GM21576 (cell line): ENCODE data around the gene ATP1A4.

Experiments used
- ATAC-seq: cut with Tn5 transposase; IDR thresholded peaks from one replicate; pipeline ENCODE4 v1.9.1; 2021; ENCODE audit warnings: mild to moderate bottlenecking, moderate library complexity; ENCODE audit not compliant: unreplicated experiment

ATP1A4 gene

GRCh38 chr1:160169553-160170399, 18.4 kb downstream of the ATP1A4 start:
- peak; percentile 57 for ATAC-seq

- no peak for ATAC-seq
These were observed 20.0 kb downstream of the ATP1A4 start for GRCh38 chr1:160171354-160171753.

DNA sequence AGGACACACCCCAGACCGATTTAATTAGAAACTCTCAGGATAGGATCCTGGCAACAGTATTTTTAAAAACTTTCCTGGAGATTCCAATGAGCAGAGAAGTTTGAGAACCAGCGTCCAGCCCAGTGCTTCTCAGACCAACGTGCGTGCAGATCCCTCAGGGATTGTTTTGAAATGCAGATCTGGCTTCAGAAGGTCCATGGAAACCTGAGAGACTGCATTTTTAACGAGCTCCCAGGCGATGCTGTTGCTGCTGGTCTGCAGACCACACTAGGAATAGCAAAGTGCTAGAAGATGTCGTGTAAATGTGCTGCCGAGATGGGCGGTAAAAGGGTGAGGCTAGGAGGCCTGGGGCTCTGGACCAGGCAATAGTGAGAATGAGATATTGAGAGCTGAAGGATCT, 20.6 kb downstream of the ATP1A4 start:
- ATAC-seq = no peak

- ATAC-seq = no peak
These were observed 25.8 kb downstream of the ATP1A4 start for GRCh38 chr1:160177231-160177630.

DNA sequence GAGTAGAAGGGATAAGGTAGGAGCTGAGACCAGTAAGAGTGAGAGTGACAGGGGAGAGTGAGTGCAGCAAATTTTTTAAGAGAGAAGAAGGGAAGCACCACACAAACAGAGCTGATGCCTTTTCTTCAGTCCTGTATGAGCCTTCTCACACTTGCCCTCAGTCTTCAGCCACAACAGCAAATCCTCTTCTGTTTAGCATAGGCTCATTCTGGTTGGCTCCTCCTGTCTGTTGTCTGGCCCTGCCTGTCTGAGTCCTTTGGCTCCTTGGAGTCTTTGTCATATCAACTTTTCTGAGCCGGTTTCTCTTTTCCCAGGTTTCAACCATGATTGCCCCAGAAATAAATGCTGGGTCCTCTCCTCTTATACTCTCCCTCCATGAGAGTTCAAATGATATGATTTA, 26.3 kb downstream of the ATP1A4 start:
- no peak for ATAC-seq

DNA sequence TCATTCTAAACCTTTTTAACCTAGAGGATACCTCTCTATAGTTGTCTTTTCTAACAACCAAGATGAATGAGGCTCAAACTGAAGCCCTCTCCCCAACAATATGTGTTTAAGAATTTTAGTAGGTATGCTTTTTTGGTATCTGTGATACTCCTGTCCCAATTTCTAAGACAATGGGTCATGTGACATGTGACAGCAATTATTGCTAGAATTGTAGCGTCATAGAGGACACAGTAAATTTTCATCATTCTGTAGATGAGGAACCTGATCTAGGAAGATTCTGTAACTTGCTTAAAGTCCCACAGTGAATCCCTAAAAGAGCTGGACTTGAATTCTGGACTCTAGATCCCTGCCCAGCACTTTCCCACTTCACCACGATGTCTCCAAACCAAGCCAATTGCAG, 27.3 kb downstream of the ATP1A4 start:
- no peak for ATAC-seq

DNA sequence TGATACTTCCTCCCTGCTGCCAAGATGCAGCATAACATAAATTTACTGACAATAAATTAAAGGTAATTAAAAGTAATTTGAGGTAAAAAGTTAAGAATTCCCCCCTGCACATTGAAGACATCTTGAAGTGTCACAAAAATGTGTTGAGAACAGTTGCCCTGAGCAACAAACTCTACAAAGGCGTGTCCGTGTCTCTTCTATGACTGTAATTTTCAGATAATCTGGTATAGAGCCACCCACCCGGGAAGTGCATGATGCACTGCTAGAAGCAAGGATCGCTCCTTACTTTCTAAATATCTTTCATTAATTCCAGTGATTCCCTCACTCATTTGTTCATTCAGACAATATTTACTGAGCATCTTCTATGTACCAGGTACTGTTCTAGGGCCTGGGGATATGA, 27.9 kb downstream of the ATP1A4 start:
- no peak for ATAC-seq

GRCh38 chr1:160186246-160186645, 34.8 kb downstream of the ATP1A4 start:
- no peak for ATAC-seq

GRCh38 chr1:160186729-160187128, 35.3 kb downstream of the ATP1A4 start:
- no peak for ATAC-seq

DNA sequence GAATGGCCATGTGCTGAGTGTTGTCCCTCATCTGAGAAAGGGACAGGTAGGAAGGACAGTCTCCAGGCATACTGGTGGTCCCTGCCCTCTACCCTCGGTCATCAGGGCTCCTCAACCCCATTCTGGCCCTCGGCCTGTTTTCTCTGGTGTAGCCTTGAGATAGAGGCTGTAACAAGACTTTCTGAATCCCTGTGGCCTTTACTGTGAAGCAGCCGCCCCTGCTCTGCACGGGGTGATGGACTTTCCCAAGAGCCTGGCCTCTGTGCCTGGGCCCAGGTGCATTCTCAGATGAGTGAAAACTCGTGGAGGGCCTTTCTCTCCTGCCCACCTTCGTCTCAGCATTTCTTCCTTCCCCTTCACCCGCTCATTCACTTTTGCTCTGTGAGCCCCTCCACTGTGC, 36.0 kb downstream of the ATP1A4 start:
- ATAC-seq = no peak

- no peak for ATAC-seq
These were observed 36.9 kb downstream of the ATP1A4 start for GRCh38 chr1:160188341-160188740.

DNA sequence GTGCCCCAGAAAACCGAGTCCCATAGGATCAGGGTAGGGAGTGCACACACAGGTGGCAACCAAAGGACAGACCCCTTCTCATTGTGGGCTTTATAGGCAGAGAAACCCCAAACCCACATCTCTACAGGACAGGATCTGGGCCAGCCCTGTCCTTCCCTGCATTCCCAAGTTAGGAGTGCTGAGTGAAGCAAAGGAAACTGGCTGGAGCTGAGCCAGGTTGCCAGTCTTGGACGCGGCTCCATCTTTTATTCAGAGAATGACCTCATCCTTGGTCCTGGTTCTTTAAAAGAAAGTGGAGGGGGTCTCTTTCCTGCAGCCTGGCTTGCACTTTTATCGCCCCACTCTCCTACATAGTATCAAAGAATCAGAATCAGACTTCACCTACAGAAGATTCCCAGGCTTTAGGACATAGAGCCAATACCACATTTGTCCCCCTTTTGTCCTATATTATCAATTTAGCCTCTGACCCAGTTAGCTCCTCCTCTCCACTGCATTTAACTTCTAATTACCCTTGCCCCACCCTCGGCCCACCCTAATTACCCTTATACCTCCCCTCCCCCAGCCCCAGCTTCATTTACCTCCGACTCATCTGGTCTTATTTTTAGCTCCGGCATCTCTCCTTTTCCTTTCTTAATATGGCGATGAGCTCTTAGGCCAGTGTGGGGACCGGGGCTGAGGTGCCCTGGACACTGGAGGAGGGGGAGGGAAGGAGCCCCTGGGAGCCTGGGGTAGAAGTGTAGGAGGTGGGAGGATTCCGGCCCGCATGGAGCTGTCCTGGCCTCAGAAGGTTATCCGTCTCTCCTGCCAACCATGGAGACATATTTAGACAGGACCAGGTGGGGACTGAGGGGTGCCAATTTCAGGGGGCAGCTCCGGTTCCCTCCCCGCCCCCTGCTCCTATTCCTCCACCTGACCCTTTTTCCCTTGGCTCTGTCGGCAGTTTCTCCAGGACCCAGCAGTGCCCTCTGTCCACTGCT, 38.5 kb downstream of the ATP1A4 start, which contains the start of gene CASQ1:
TSS of gene CASQ1 (plus strand) at position 927 of the 977 bp plus-strand sequence. CDS start 177 bp downstream, outside the sequence.
- no peak for ATAC-seq

DNA sequence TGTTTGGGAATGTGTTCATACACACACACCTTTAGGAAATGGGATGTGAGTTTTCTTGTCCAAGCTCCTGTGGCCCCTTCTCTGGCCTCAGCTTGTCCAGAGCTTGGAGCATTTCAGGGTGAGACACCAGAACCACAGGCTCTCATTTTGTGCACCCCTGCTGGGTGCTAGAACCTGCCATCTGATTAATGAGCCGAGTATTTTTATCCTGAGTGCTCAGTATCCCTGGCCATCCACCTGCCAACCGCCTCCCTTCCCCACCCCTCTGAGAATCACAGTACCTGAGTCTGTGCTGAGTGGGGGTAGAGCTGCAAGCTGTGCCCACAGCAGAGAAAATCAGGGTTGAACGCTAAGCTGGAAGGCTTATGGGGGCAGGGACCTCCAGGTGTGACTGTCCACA, 40.4 kb downstream of the ATP1A4 start:
- no peak for ATAC-seq

DNA sequence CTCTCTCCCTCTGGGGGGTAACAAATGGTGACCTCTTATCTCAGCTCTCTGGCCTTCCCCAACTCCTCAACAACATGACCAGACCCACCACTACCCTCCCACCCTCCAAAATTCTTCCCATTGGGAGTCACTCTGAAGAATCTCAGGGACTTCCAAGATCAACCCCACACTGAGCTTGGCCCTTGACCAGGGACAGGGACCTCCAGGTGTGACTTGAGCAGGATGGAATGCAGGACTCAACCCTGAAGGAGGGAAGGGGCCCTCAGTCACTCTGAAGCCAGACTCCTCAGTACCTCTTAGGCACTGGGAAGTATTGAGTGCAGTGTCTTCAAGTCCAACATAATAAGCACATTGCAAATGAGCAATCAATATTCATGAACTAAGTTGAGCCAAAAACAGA, 40.8 kb downstream of the ATP1A4 start:
- ATAC-seq = no peak

- no peak for ATAC-seq
These were observed 41.9 kb downstream of the ATP1A4 start for GRCh38 chr1:160193091-160193819.

- no peak for ATAC-seq
These were observed 42.7 kb downstream of the ATP1A4 start for GRCh38 chr1:160193832-160194736.

DNA sequence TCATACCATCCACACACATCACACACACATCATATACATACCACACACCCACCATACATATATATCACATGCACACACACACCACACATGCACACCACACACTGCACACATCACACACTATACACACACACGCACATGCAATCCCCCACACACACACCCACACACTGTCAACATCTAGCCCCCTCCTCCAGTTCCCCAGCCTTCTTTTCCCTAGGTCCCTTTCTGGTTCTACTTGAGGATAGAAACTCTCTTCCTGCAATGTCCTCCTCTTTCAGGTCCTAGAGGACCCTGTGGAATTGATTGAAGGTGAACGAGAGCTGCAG, 43.3 kb downstream of the ATP1A4 start:
- ATAC-seq = no peak

DNA sequence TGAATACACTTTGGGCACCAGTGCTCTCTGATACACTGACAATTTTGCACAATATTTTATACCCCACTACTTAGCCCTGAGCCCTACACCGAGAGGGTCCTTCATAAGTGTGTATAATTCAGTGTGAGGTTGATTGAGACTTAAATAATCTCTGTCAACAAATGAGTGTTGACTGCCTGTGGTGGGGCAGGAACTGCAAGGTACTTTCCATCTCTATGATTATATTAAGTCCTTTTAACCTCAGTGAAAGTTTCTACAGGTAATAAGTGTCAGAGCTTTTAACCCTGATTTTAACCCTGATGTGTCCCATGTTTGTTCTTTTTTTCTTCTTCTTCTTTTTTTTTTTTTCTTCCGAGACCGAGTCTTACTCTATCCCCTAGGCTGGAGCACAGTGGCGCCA, 44.7 kb downstream of the ATP1A4 start:
- ATAC-seq = no peak

- no peak for ATAC-seq
These were observed 45.8 kb downstream of the ATP1A4 start for GRCh38 chr1:160197231-160197630.

GRCh38 chr1:160200786-160201185, 49.4 kb downstream of the ATP1A4 start:
- ATAC-seq = no peak
